ENCODE data around the gene USP34.

USP34 gene

DNA sequence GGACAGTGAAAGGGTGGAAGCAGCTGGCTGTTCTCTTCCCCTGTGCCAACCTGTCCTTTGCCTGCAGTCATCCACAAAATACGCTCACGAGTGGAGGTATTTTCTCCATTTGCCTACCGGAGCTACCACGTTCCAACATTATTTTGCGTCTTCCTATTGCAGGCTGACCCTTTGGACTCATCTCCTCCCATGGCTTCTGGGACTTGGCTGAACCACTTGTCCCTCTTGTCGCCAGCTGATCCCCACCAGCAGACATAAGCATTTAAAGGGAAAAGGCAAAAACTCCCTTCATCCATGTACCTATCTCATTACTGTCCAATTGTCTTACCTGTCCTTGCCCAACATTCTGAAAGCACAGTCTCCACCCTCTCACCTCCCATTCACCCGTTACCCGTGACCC, 295.9 kb downstream of the USP34 start:
- Histone ChIP-seq H3K4me3 (ENCODE audit: low read length) (no peak overlapping the region), H3K36me3 (replicated peaks; ENCODE audit: insufficient read depth, low read length) (no peaks in the 10 kb centered on the region), H3K4me2 (ENCODE audit: low read depth, low read length) (no peak overlapping the region), H3K27ac (ENCODE audit: low read length) (no peak overlapping the region), H3K9me2 (replicated peaks; ENCODE audit: insufficient read depth, low read length) (no peaks in the 10 kb centered on the region), H3F3A (ENCODE audit: insufficient read depth, low read length) (no peaks in the 10 kb centered on the region), H3K4me1 (ENCODE audit: low read length) (peaks cover 14% of the 10 kb centered on the region), H3K79me2 (ENCODE audit: low read length) (peaks cover 20% of the 10 kb centered on the region), H3K9ac (ENCODE audit: low read length) (no peak overlapping the region), H3K9me3 (replicated peaks; ENCODE audit: insufficient read depth, low read length) (no peaks in the 10 kb centered on the region), H4K20me1 (ENCODE audit: insufficient read depth, low read length) (no peaks in the 10 kb centered on the region), H2AFZ (ENCODE audit: low read length) (no peak overlapping the region), H3K27me3 (replicated peaks; ENCODE audit: insufficient read depth, low read length) (no peaks in the 10 kb centered on the region)
- TF ChIP-seq, protein P1, sequence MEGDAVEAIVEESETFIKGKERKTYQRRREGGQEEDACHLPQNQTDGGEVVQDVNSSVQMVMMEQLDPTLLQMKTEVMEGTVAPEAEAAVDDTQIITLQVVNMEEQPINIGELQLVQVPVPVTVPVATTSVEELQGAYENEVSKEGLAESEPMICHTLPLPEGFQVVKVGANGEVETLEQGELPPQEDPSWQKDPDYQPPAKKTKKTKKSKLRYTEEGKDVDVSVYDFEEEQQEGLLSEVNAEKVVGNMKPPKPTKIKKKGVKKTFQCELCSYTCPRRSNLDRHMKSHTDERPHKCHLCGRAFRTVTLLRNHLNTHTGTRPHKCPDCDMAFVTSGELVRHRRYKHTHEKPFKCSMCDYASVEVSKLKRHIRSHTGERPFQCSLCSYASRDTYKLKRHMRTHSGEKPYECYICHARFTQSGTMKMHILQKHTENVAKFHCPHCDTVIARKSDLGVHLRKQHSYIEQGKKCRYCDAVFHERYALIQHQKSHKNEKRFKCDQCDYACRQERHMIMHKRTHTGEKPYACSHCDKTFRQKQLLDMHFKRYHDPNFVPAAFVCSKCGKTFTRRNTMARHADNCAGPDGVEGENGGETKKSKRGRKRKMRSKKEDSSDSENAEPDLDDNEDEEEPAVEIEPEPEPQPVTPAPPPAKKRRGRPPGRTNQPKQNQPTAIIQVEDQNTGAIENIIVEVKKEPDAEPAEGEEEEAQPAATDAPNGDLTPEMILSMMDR (IDR thresholded peaks at IDR 0.05; ENCODE audit: low read length): no peak
- TF ChIP-seq EZH2 (optimal IDR thresholded peaks at IDR 0.05; ENCODE audit: low read depth, low read length): no peak
- TF ChIP-seq EZH2phosphoT487 (IDR thresholded peaks at IDR 0.05; ENCODE audit: low read length): no peak
- no peak for DNase-seq

- Histone ChIP-seq H3K9ac (ENCODE audit: low read length) (no peak overlapping the region), H2AFZ (ENCODE audit: low read length) (no peak overlapping the region), H3K36me3 (replicated peaks; ENCODE audit: insufficient read depth, low read length) (no peaks in the 10 kb centered on the region), H3K79me2 (ENCODE audit: low read length) (peaks cover 7% of the 10 kb centered on the region), H3K27ac (ENCODE audit: low read length) (no peak overlapping the region), H3K9me3 (replicated peaks; ENCODE audit: insufficient read depth, low read length) (no peaks in the 10 kb centered on the region), H3K9me2 (replicated peaks; ENCODE audit: insufficient read depth, low read length) (no peaks in the 10 kb centered on the region), H3K4me2 (ENCODE audit: low read depth, low read length) (no peak overlapping the region), H3K4me3 (ENCODE audit: low read length) (no peak overlapping the region), H3K27me3 (replicated peaks; ENCODE audit: insufficient read depth, low read length) (no peaks in the 10 kb centered on the region), H4K20me1 (ENCODE audit: insufficient read depth, low read length) (no peaks in the 10 kb centered on the region), H3F3A (ENCODE audit: insufficient read depth, low read length) (no peaks in the 10 kb centered on the region), H3K4me1 (ENCODE audit: low read length) (no peaks in the 10 kb centered on the region)
- TF ChIP-seq, protein P1 (IDR thresholded peaks at IDR 0.05; ENCODE audit: low read length): no peak
- no peak for TF ChIP-seq EZH2 (optimal IDR thresholded peaks at IDR 0.05; ENCODE audit: low read depth, low read length)
- no peak for TF ChIP-seq EZH2phosphoT487 (IDR thresholded peaks at IDR 0.05; ENCODE audit: low read length)
- DNase-seq: no peak
These were observed 297.8 kb downstream of the USP34 start for GRCh38 chr2:61173116-61173515.

- Histone ChIP-seq H2AFZ (ENCODE audit: low read length) (no peak overlapping the region), H3K9me2 (replicated peaks; ENCODE audit: insufficient read depth, low read length) (no peaks in the 10 kb centered on the region), H3F3A (ENCODE audit: insufficient read depth, low read length) (no peaks in the 10 kb centered on the region), H3K4me2 (ENCODE audit: low read depth, low read length) (no peak overlapping the region), H3K36me3 (replicated peaks; ENCODE audit: insufficient read depth, low read length) (no peaks in the 10 kb centered on the region), H3K4me1 (ENCODE audit: low read length) (no peaks in the 10 kb centered on the region), H3K9me3 (replicated peaks; ENCODE audit: insufficient read depth, low read length) (no peaks in the 10 kb centered on the region), H4K20me1 (ENCODE audit: insufficient read depth, low read length) (no peaks in the 10 kb centered on the region), H3K9ac (ENCODE audit: low read length) (no peak overlapping the region), H3K27me3 (replicated peaks; ENCODE audit: insufficient read depth, low read length) (no peaks in the 10 kb centered on the region), H3K4me3 (ENCODE audit: low read length) (no peak overlapping the region), H3K27ac (ENCODE audit: low read length) (no peak overlapping the region), H3K79me2 (ENCODE audit: low read length) (peaks cover 2% of the 10 kb centered on the region)
- no peak for DNase-seq
- TF ChIP-seq, protein P1 (IDR thresholded peaks at IDR 0.05; ENCODE audit: low read length): no peak
- TF ChIP-seq EZH2 (optimal IDR thresholded peaks at IDR 0.05; ENCODE audit: low read depth, low read length): no peak
- no peak for TF ChIP-seq EZH2phosphoT487 (IDR thresholded peaks at IDR 0.05; ENCODE audit: low read length)
These were observed 298.2 kb downstream of the USP34 start for GRCh38 chr2:61172671-61173070.

Data from MM.1S (cell line).